NCI-H2227 (cell line): ENCODE data around the gene ZFP36L1.
A peak's percentile ranks its signal among the peaks of the same experiment; 100 is the strongest.

Experiments
- DNase-seq: peaks from one replicate; lab custom pipeline; 2025; ENCODE audit not compliant: unreplicated experiment; lab: John Stamatoyannopoulos, UW

The ZFP36L1 gene

DNA sequence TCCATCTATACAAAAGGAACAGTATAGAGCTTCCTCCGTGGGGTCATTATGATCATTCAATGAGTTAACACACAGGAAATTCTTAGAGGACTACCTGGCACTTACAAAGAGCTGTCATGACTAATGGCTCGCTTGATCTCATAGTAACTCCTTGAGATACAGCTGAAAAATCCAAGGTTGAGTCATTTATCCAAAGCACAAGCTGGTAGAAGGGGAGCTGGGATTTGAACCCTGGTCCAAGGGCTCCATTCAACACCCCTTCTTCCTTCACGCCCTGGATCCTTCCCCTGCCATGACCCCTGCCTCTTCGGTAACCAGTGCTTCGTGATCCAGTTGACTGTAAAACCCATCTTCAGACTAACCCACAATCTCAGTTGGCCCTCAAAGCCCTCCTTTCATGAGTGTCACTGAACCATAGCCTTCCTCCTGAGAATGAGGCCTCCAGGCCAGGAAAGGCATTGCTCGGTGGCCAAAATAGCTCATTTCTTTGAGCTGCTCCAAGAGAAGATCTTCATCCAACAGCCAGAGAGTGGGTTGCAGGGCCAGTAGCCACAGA lies 7.8 kb downstream of the ZFP36L1 start:
- DNase-seq: no peak

- DNase-seq: no peak
Observed at GRCh38 chr14:68784226-68784910, 8.5 kb downstream of the ZFP36L1 start.

GRCh38 chr14:68783408-68784225 lies 9.2 kb downstream of the ZFP36L1 start:
- no peak for DNase-seq

- no peak for DNase-seq
Observed at GRCh38 chr14:68782091-68782981, 10.5 kb downstream of the ZFP36L1 start.

GRCh38 chr14:68781161-68782021 lies 11.5 kb downstream of the ZFP36L1 start:
- no peak for DNase-seq

DNA sequence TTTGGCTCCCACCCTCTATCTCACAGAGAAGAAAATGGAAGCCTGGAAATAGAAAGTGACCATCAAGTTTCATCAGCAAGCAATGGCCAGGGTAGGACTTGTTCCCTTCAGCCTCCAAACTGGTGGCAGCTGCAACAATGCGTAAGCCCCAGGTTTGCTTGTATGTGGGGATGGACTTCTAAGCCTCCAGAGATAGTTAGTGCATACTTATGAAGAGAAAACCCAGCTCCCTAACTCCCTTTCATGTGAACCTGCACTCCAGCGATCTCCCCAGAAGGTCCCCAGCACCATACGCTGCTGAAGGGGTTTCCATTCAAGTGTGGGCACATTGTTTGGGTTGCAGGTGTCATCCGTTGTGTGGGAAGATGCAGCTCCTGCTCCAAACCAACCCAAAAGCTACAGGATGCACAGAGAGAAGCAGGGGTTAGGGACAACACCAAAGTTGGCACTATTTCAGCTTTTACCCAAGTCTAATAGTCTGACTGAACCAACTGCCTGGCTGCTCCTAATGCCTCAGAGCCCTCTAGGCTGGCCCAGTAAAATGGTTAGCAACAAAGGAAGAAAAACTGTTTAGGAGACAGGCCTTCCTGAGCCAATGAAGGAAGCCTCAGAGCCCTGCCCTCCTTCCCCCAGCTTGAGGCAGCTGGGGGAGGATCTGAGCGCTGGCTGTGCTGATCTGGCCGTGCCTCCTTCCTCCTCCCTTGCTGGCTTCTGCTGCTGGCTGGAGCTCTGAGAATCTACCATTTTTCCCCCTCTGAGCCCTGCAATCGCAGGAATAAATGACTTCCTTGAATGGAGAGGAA lies 12.3 kb downstream of the ZFP36L1 start:
- DNase-seq: peak; percentile 14

DNA sequence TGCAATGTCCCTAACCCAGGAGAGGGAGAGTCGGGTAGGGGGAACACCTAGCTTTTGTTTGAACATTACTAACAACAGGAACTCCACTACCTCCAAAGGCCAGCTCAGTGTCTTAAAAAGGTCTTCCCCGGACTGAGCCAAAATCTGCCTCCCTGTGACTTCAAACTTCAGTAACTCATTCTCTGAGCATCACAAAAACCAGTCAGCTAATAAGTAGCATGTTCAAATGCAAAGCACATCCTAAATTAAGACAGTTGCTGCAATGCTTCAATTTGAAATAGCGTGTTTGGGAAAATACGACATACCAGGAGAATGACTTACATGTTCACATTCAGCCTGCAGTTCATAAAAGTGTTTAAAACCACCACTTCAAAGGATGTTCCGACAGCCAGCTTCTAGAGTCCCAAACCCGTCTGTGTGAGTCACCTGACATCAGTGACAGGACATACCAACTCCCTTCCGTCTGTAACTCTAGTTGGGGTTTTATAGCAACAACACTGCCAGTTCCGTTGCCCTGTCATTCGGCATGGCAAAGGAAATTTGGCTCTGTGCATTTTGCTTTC lies 13.0 kb downstream of the ZFP36L1 start:
- no peak for DNase-seq

DNA sequence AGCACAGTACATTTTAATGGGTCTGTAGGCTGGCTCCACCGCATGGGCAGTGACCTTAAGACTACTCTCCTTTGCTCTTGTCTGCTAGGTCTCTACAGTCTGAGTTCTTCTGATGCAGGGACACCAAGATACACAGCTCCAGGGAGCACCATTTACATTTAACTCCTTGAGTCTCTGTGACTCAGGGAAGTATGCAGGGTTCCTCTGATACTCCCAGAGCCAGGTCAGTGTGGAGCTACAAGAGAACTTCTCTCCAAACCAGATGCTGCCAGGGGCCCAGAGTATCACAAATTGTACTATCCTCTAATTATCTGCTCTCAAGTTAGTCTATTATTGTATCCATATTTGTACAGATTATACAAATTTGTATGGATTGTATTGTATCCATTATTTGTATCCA lies 15.2 kb downstream of the ZFP36L1 start:
- DNase-seq: no peak

- no peak for DNase-seq
Observed at GRCh38 chr14:68775614-68776126, 17.2 kb downstream of the ZFP36L1 start.

DNA sequence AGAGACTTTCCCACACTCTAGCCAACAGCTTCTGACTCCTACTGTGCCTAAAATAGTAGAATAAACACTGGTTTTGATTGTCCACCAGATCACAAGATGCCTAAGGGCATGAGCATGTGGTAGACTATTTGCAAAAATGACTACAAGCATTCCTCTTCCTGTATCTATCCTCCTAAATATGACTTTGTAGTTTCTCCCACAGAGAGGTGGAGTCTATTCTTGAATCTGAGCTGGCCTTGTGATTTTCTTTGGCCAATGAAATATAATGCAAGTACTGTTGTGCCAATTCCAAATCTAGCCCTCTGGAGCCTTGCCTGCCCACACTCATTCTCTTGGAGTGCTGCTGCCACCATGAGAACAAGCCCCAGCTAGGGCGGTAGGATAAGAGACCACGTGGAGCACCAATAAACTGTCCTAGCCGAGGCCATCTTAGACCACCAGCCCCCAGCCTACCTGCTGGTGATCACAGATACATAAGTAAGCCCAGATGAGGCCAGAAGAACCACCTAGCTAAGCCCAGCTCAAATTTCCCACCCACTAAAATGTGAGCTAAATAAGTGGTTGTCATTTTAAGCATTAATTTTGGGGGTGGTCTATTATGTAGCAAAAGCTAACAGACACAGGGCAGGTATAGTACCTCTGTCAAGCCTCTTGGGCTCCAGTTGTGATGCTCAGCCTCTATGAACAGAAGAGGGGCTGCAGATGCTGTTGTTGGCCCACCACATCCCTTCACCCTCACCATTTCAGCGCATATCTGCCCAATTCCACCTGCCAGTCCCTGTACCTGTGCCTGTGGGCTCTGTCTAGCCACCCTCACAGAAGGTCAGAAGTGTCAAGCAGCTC lies 17.9 kb downstream of the ZFP36L1 start:
- DNase-seq: no peak

DNA sequence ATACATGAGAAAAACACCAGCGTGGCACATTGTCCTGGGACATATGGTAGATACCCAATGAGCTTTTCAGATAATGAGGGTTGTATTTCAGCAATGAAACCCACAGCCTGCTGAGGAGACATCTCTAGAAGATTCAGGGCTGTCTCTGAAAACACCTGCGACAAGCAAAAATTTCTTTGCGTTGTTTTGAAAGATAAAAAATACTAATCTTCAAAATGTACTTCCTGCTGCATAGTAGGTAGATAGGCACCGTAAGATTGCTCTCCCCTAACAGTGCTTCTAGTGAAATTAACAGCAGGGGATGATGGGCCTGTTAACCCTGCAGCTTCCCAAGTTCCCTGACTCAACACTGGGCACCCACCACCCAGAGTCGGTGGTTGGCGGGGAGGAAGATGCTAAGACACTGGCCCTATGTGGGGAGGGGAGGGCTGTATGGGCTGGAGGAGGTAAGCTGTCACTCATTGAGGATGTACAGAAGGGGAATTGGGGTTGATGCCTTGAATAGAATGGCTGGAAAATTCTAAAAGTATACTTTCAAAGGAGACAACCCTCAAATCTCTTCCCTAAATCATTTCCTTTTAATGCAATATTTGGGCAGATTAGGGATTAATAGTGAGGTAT lies 20.0 kb downstream of the ZFP36L1 start:
- no peak for DNase-seq

GRCh38 chr14:68771631-68772030 lies 21.2 kb downstream of the ZFP36L1 start:
- DNase-seq: no peak

- no peak for DNase-seq
Observed at GRCh38 chr14:68770553-68771286, 22.1 kb downstream of the ZFP36L1 start.

DNA sequence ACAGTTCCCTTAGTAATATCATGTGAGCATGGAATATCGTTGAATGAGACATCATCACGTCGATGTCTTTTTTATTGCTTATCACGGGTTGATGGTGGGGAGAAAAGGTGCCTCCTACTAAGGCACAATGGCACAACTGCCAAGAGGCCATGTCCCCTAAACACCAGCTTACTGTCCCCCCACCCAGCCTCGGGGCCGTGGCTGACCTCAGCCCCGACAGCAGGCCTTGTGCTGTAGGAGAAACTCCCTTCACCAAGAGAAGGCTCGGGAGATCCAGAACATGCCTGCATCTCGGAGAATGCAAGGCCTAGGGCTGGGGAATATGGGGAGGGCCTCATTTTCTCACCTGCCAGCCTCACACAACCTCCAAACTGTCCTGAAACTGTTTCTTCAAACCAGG lies 22.8 kb downstream of the ZFP36L1 start:
- no peak for DNase-seq

DNA sequence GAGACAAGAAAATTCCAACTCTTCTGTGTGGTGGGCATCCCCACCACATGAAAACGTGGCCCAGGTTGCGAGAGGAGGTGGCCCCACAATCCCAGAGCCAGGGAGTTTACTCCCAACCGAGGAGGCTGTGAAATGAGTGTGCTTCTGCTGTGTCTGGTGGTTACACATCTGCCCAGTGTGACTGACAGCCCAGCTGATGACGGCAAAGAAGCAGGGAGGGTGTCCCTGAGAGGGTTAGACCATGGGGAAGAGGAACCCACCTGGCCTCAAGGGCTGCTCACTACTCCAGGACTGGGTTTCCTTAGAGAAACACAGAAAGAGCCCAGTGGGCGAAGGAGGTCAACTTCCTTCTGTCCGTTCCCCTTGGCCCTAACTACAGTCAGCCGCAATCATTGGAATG lies 24.6 kb downstream of the ZFP36L1 start:
- no peak for DNase-seq

DNA sequence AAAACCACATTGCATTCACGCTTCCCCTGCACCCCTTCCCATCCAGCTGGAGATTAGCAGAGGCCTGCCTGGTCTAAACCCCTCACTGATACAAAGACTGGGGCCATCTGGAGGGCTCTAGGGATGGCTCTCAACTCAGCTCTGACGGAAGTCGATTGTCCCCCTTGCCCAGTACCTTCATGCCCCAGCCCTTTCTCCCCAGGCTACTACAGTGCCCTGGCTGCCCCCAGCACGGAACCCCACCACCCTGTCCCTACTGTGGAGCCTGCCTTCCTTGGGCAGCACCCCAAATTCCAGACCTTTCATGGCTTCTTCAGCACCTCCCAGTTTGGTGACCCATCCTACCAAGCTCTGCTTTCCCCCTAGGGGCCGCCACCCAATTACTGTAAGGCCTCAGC lies 25.6 kb downstream of the ZFP36L1 start:
- DNase-seq: no peak
